Activated T-helper 1 cell treated with anti-CD3 and anti-CD28 coated beads, Interleukin-2, amount 50 U/mL, for 16 hours (primary cell): ENCODE results near the gene TRIM8.

ENCODE experiments used
- DNase-seq, 2 donors: peaks; one replicate each; pipeline ENCODE4 v3.0.0-alpha.2; 2020; ENCODE audit warnings: low read depth in 1 of 2, low spot score in 1 of 2

The TRIM8 gene

GRCh38 chr10:102632394-102633111 is 11.7 kb upstream of the TRIM8 start:
- DNase-seq = no peak

GRCh38 chr10:102633287-102633686 is 11.0 kb upstream of the TRIM8 start:
- DNase-seq = no peak

GRCh38 chr10:102633848-102634247 is 10.4 kb upstream of the TRIM8 start:
- no peak for DNase-seq

GRCh38 chr10:102634686-102635085 is 9.6 kb upstream of the TRIM8 start:
- DNase-seq = no peak

GRCh38 chr10:102635377-102635776 is 8.9 kb upstream of the TRIM8 start:
- no peak for DNase-seq

GRCh38 chr10:102639537-102639936 is 4.7 kb upstream of the TRIM8 start:
- DNase-seq = no peak

- DNase-seq = no peak
These were observed 2.9 kb upstream of the TRIM8 start for GRCh38 chr10:102641402-102641801.

- peak; percentile 95 to 98 for DNase-seq
These were observed 2.2 kb upstream of the TRIM8 start for GRCh38 chr10:102641880-102642735.

- DNase-seq = peak in 1 of 2 donors; percentile 18
These were observed 1.4 kb upstream of the TRIM8 start for GRCh38 chr10:102642736-102643335.

GRCh38 chr10:102643336-102644065 is 778 bp upstream of the TRIM8 start:
- no peak for DNase-seq

GRCh38 chr10:102644646-102645387 is 538 bp downstream of the TRIM8 start:
- DNase-seq = peak; percentile 68 to 72

- DNase-seq = peak in 1 of 2 donors; percentile 27
These were observed 1.1 kb downstream of the TRIM8 start for GRCh38 chr10:102645388-102645740.

GRCh38 chr10:102645741-102646609 is 1.7 kb downstream of the TRIM8 start:
- DNase-seq = peak; percentile 53 to 60

- peak in 1 of 2 donors; percentile 33 for DNase-seq
These were observed 2.5 kb downstream of the TRIM8 start for GRCh38 chr10:102646610-102647442.

GRCh38 chr10:102647443-102648268 is 3.4 kb downstream of the TRIM8 start:
- DNase-seq = no peak

GRCh38 chr10:102648269-102648888 is 4.1 kb downstream of the TRIM8 start:
- no peak for DNase-seq
